ENCODE results near the gene TMEM43.

Gene TMEM43

GRCh38 chr3:14123308-14124222 is 1.3 kb upstream of the TMEM43 start:
- DNase-seq (ENCODE audit: low spot score) = no peak
- TF ChIP-seq CTCF (IDR thresholded peaks at IDR 0.05; ENCODE audit: borderline replicate concordance, control extremely low read depth, extremely low read depth, insufficient read depth, missing control alignments) = no peak
- in situ Hi-C loops (cut with MboI; ENCODE audit: low sequenced_read_pairs, unreplicated experiment) = no loop called here

GRCh38 chr3:14124223-14124614 is 633 bp upstream of the TMEM43 start:
- peak; percentile 82 for DNase-seq (ENCODE audit: low spot score)
- TF ChIP-seq CTCF (IDR thresholded peaks at IDR 0.05; ENCODE audit: borderline replicate concordance, control extremely low read depth, extremely low read depth, insufficient read depth, missing control alignments) = no peak
- in situ Hi-C loops (cut with MboI; ENCODE audit: low sequenced_read_pairs, unreplicated experiment) = no loop called here

- in situ Hi-C loops (cut with MboI; ENCODE audit: low sequenced_read_pairs, unreplicated experiment) = no loop called here
- no peak for TF ChIP-seq CTCF (IDR thresholded peaks at IDR 0.05; ENCODE audit: borderline replicate concordance, control extremely low read depth, extremely low read depth, insufficient read depth, missing control alignments)
- no peak for DNase-seq (ENCODE audit: low spot score)
Observed at GRCh38 chr3:14125193-14126016, 553 bp downstream of the TMEM43 start.

GRCh38 chr3:14126017-14126886 is 1.4 kb downstream of the TMEM43 start:
- no peak for TF ChIP-seq CTCF (IDR thresholded peaks at IDR 0.05; ENCODE audit: borderline replicate concordance, control extremely low read depth, extremely low read depth, insufficient read depth, missing control alignments)
- no peak for DNase-seq (ENCODE audit: low spot score)
- in situ Hi-C loops (cut with MboI; ENCODE audit: low sequenced_read_pairs, unreplicated experiment) = no loop called here

GRCh38 chr3:14126887-14127505 is 2.1 kb downstream of the TMEM43 start:
- in situ Hi-C loops (cut with MboI; ENCODE audit: low sequenced_read_pairs, unreplicated experiment) = no loop called here
- TF ChIP-seq CTCF (IDR thresholded peaks at IDR 0.05; ENCODE audit: borderline replicate concordance, control extremely low read depth, extremely low read depth, insufficient read depth, missing control alignments) = no peak
- DNase-seq (ENCODE audit: low spot score) = no peak

Data from GM13976 (cell line).